SU-DHL-6 (cell line): ENCODE results near the gene SEC14L1.

ENCODE experiments used
- H2AFZ ChIP-seq: fragments of 200-600 bp; sonication (generic); 2 replicates; pipeline ENCODE4 v1.6.1; 2014; ENCODE audit warnings: low read depth, mild to moderate bottlenecking, moderate library complexity, mixed read lengths, antibody characterized with exemption, low read length; ENCODE audit not compliant: severe bottlenecking
- H3F3A ChIP-seq: fragments of 200-600 bp; shearing (Covaris generic); 2 replicates; pipeline ENCODE4 v1.6.0; 2016; ENCODE audit warnings: antibody characterized with exemption, mild to moderate bottlenecking; ENCODE audit not compliant: insufficient read depth
- H3K27ac ChIP-seq: fragments of 200-600 bp; sonication (generic); 2 replicates; pipeline ENCODE4 v1.5.1; 2016; ENCODE audit warnings: low read depth, mild to moderate bottlenecking, low read length, moderate library complexity, mixed read lengths
- H3K27me3 ChIP-seq: fragments of 200-600 bp; sonication (generic), shearing (Covaris generic); 2 replicates; pipeline ENCODE4 v1.6.0; 2014; ENCODE audit warnings: mild to moderate bottlenecking, low read length
- H3K36me3 ChIP-seq: fragments of 200-600 bp; sonication (generic); 2 replicates; pipeline ENCODE4 v1.6.1; 2014; ENCODE audit warnings: mild to moderate bottlenecking, low read length, mixed read lengths
- H3K4me2 ChIP-seq: fragments of 300-600, 200-600 bp; shearing (Covaris generic), sonication (generic); 2 replicates; pipeline ENCODE4 v1.6.0; 2014; ENCODE audit warnings: low read length, low read depth, mild to moderate bottlenecking; ENCODE audit not compliant: poor library complexity, severe bottlenecking
- H3K4me3 ChIP-seq: fragments of 200-600 bp; sonication (generic); 2 replicates; pipeline ENCODE4 v1.5.1; 2014; ENCODE audit warnings: antibody characterized with exemption, low read length, mild to moderate bottlenecking, mixed read lengths; ENCODE audit not compliant: insufficient read depth, poor library complexity, severe bottlenecking
- H3K79me2 ChIP-seq: fragments of 200-600 bp; sonication (generic); 2 replicates; pipeline ENCODE4 v1.6.1; 2014; ENCODE audit warnings: mild to moderate bottlenecking, low read length, moderate library complexity; ENCODE audit not compliant: insufficient read depth
- H3K9ac ChIP-seq: fragments of 200-600 bp; sonication (generic); 2 replicates; pipeline ENCODE4 v1.7.0; 2014; ENCODE audit warnings: mild to moderate bottlenecking, low read length
- H3K9me2 ChIP-seq: fragments of 200-600 bp; sonication (generic); replicated peaks from 2 replicates; pipeline ENCODE4 v1.6.1; 2014; ENCODE audit warnings: low read length; ENCODE audit not compliant: insufficient read depth
- H3K9me3 ChIP-seq: fragments of 200-600 bp; sonication (generic); 2 replicates; pipeline ENCODE4 v1.6.1; 2014; ENCODE audit warnings: low read length, mixed read lengths; ENCODE audit not compliant: insufficient read depth
- H4K20me1 ChIP-seq: fragments of 200-600 bp; sonication (generic); 2 replicates; pipeline ENCODE4 v1.6.1; 2014; ENCODE audit warnings: low read depth, mild to moderate bottlenecking, antibody characterized with exemption, low read length, moderate library complexity, mixed read lengths
- CTCF ChIP-seq: fragments of 200-600 bp; sonication (generic); IDR thresholded peaks from one replicate; pipeline ENCODE4 v1.5.1; 2017; ENCODE audit warnings: antibody characterized with exemption, mild to moderate bottlenecking, low read length, moderate library complexity; ENCODE audit not compliant: insufficient read depth, poor library complexity, severe bottlenecking
- EZH2phosphoT487 ChIP-seq: fragments of 200-600 bp; sonication (generic), shearing (Covaris generic); conservative IDR thresholded peaks from 2 replicates; pipeline ENCODE4 v1.6.1; 2018; ENCODE audit warnings: mild to moderate bottlenecking, antibody characterized with exemption, low read length, moderate library complexity, mixed read lengths

Gene SEC14L1

DNA sequence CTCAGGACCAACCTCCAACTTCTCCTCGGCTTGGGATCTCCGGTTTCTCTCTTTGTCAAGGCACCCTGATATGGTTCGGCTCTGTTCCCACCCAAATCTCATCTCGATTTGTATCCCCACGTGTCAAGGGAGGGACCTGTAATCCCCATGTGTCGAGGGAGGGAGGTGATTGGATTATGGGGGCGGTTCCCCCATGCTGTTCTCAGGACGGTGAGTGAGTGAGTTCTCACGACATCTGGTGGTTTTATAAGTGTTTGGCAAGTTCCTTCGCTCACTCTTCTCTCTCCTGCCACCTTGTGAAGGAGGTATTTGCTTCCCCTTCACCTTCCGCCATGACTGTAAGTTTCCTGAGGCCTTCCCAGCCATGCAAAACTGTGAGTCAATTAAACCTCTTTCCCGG lies 117.9 kb downstream of the SEC14L1 start:
- no peak overlapping the region for H3K27ac ChIP-seq
- H3K9ac ChIP-seq, result no peak overlapping the region
- no peaks in the 10 kb centered on the region for H4K20me1 ChIP-seq
- no peak overlapping the region for H3K4me3 ChIP-seq
- H3F3A ChIP-seq, result no peaks in the 10 kb centered on the region
- TF ChIP-seq EZH2phosphoT487 (no peak), CTCF (no peak)
- no peaks in the 10 kb centered on the region for H3K27me3 ChIP-seq
- H2AFZ ChIP-seq, result no peak overlapping the region
- no peaks in the 10 kb centered on the region for H3K9me3 ChIP-seq
- no peak overlapping the region for H3K4me2 ChIP-seq
- H3K36me3 ChIP-seq, result no peaks in the 10 kb centered on the region
- H3K9me2 ChIP-seq, result no peaks in the 10 kb centered on the region
- H3K79me2 ChIP-seq, result no peaks in the 10 kb centered on the region

- no peaks in the 10 kb centered on the region for H3K79me2 ChIP-seq
- H3K27ac ChIP-seq, result no peak overlapping the region
- TF ChIP-seq CTCF (no peak), EZH2phosphoT487 (no peak)
- no peaks in the 10 kb centered on the region for H3K27me3 ChIP-seq
- no peaks in the 10 kb centered on the region for H3K9me3 ChIP-seq
- H3K9me2 ChIP-seq, result no peaks in the 10 kb centered on the region
- H3F3A ChIP-seq, result no peaks in the 10 kb centered on the region
- H3K9ac ChIP-seq, result no peak overlapping the region
- no peak overlapping the region for H2AFZ ChIP-seq
- H3K4me3 ChIP-seq, result no peak overlapping the region
- no peak overlapping the region for H3K4me2 ChIP-seq
- H4K20me1 ChIP-seq, result no peaks in the 10 kb centered on the region
- no peaks in the 10 kb centered on the region for H3K36me3 ChIP-seq
Measured at GRCh38 chr17:77264617-77265230, 124.0 kb downstream of the SEC14L1 start.

DNA sequence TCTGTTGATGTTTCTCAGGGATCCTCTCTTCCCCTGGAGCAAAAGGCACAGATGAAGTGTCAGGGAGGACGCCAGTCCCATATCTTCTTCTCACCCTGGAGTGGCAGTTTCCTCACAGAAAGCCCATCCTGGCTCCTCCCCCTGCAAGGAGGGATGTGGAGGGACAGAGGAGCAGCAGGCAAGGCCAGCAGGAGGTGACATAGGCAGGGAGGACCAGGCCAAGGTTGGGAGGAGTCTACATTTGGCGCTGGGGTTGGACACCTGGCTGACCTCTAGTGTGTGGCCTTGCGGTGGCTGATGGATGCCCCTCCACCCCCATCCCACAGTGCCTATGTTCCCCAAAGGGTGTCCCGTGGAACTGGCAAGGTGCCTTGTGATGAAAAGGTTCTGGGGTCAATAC lies 125.4 kb downstream of the SEC14L1 start:
- Histone ChIP-seq H2AFZ (no peak overlapping the region), H3K9me2 (no peaks in the 10 kb centered on the region), H3F3A (no peaks in the 10 kb centered on the region), H3K27me3 (no peaks in the 10 kb centered on the region), H3K79me2 (no peaks in the 10 kb centered on the region), H3K36me3 (no peaks in the 10 kb centered on the region), H3K4me2 (no peak overlapping the region), H3K27ac (no peak overlapping the region), H4K20me1 (no peaks in the 10 kb centered on the region), H3K4me3 (no peak overlapping the region), H3K9ac (no peak overlapping the region), H3K9me3 (no peaks in the 10 kb centered on the region)
- no peak for TF ChIP-seq CTCF
- no peak for TF ChIP-seq EZH2phosphoT487
